K562 (cell line): ENCODE measurements around the gene KNTC1. TPM values are rescaled to one million over a fixed set of nuclear protein-coding genes. Genes with fewer than 3 reads are reported as not detected.

ENCODE experiments used
- ARID1B ChIP-seq: fragments of 450-650 bp; IDR thresholded peaks from 2 replicates; pipeline ENCODE4 v1.6.1; 2016; ENCODE audit warnings: antibody characterized with exemption, mild to moderate bottlenecking, inconsistent platforms
- ATF1 ChIP-seq, 2 experiments: fragments of 450-650 bp in 1 of 2; IDR thresholded peaks; 2 replicates each; pipeline ENCODE4 v1.6.1; 2016; ENCODE audit warnings: missing compliant biosample characterization in 1 of 2, missing genetic modification characterization in 1 of 2
- BRD4 ChIP-seq: fragments of 200-600 bp; sonication (generic); IDR thresholded peaks from 2 replicates; pipeline ENCODE4 v1.6.1; 2017; ENCODE audit warnings: inconsistent platforms
- CREB1 ChIP-seq, 2 experiments: sonication (generic) in 1 of 2; formaldehyde crosslinking in 1 of 2; IDR thresholded peaks; 2 replicates each; pipeline versions ENCODE4 v1.6.1 to v1.8.0; 2012 to 2022; ENCODE audit warnings: inconsistent platforms in 1 of 2, mild to moderate bottlenecking in 1 of 2, missing genetic modification reagents in 1 of 2, moderate library complexity in 1 of 2
- EGR1 ChIP-seq: fragments of 450-650 bp; conservative IDR thresholded peaks from 2 replicates; pipeline ENCODE4 v1.6.1; 2017; ENCODE audit warnings: mild to moderate bottlenecking
- ELF4 ChIP-seq: fragments of 450-650 bp; formaldehyde crosslinking; IDR thresholded peaks from 2 replicates; pipeline ENCODE4 v1.4.0; 2022; ENCODE audit warnings: missing genetic modification characterization
- EP300 ChIP-seq: IDR thresholded peaks from 2 replicates; pipeline ENCODE4 v1.6.1; 2012; ENCODE audit warnings: low read length, improper control_type of control experiment
- ID3 ChIP-seq, 2 experiments: fragments of 250-450 bp in 1 of 2; fragments of 450-650 bp in 1 of 2; sonication (Bioruptor Pico) in 1 of 2; IDR thresholded peaks; 2 replicates each; pipeline versions ENCODE4 v1.6.1 to v1.8.0; 2016 to 2021; ENCODE audit warnings: mild to moderate bottlenecking in 2 of 2, moderate library complexity in 2 of 2, missing compliant biosample characterization in 1 of 2, missing genetic modification characterization in 1 of 2
- IFI16 ChIP-seq: fragments of 250-450 bp; sonication (Bioruptor Pico); IDR thresholded peaks from 2 replicates; pipeline ENCODE4 v2.1.2; 2022; ENCODE audit warnings: mild to moderate bottlenecking, inconsistent platforms
- MAZ ChIP-seq, 2 experiments: fragments of 450-650 bp in 1 of 2; sonication (generic) in 1 of 2; formaldehyde crosslinking; IDR thresholded peaks in 1 of 2; conservative IDR thresholded peaks in 1 of 2; 2 replicates each; pipeline versions ENCODE4 v1.4.0 to v1.5.0; 2020; ENCODE audit warnings: mild to moderate bottlenecking in 1 of 2, missing genetic modification reagents in 1 of 2
- MEIS2 ChIP-seq: fragments of 450-650 bp; IDR thresholded peaks from 2 replicates; pipeline ENCODE4 v1.6.1; 2014; ENCODE audit warnings: mild to moderate bottlenecking; ENCODE audit not compliant: partially characterized antibody
- MLX ChIP-seq, 2 experiments: fragments of 450-650 bp in 1 of 2; sonication (generic) in 1 of 2; formaldehyde crosslinking; conservative IDR thresholded peaks; 2 replicates each; pipeline versions ENCODE4 v1.4.0 to v1.8.1; 2020 to 2022; ENCODE audit warnings: mild to moderate bottlenecking in 1 of 2, missing genetic modification reagents in 1 of 2
- NRF1 ChIP-seq, 2 experiments: fragments of 450-650 bp; IDR thresholded peaks in 1 of 2; conservative IDR thresholded peaks in 1 of 2; 2 replicates each; pipeline ENCODE4 v1.6.1; 2014; ENCODE audit warnings: mild to moderate bottlenecking in 2 of 2
- POLR2G ChIP-seq: fragments of 200-400 bp; formaldehyde crosslinking; IDR thresholded peaks from 2 replicates; pipeline ENCODE4 v1.6.1; 2017; ENCODE audit warnings: low read depth, mild to moderate bottlenecking, antibody characterized with exemption, low read length, moderate library complexity
- RBM22 ChIP-seq: fragments of 200-400 bp; formaldehyde crosslinking; IDR thresholded peaks from 2 replicates; pipeline ENCODE4 v1.6.1; 2018; ENCODE audit warnings: low read length, low read depth; ENCODE audit not compliant: poor library complexity, severe bottlenecking
- RCOR1 ChIP-seq, 2 experiments: IDR thresholded peaks; 2 replicates each; pipeline ENCODE4 v1.6.1; 2012; ENCODE audit warnings: low read depth in 2 of 2, low read length in 2 of 2, borderline replicate concordance in 1 of 2, improper control_type of control experiment in 1 of 2
- RFX7 ChIP-seq: fragments of 250-450 bp; sonication (Bioruptor Pico); IDR thresholded peaks from 2 replicates; pipeline ENCODE4 v1.5.1; 2021; ENCODE audit warnings: mild to moderate bottlenecking
- SIN3B ChIP-seq: fragments of 450-650 bp; IDR thresholded peaks from 2 replicates; pipeline ENCODE4 v1.6.1; 2017; ENCODE audit warnings: low read depth, mild to moderate bottlenecking, moderate library complexity
- TOE1 ChIP-seq, 2 experiments: fragments of 450-650 bp in 1 of 2; sonication (generic) in 1 of 2; formaldehyde crosslinking in 1 of 2; IDR thresholded peaks; 2 replicates each; pipeline versions ENCODE4 v1.7.1 to v1.8.0; 2016 to 2022; ENCODE audit warnings: borderline replicate concordance in 2 of 2, mild to moderate bottlenecking in 2 of 2, antibody characterized with exemption in 1 of 2, inconsistent platforms in 1 of 2, low read depth in 1 of 2, missing genetic modification reagents in 1 of 2, moderate library complexity in 1 of 2
- ZBTB17 ChIP-seq: fragments of 450-650 bp; formaldehyde crosslinking; IDR thresholded peaks from 2 replicates; pipeline ENCODE4 v1.4.0; 2020; ENCODE audit warnings: mild to moderate bottlenecking
- ZBTB8A ChIP-seq: fragments of 450-650 bp; IDR thresholded peaks from 2 replicates; pipeline ENCODE4 v1.6.1; 2018; ENCODE audit warnings: mild to moderate bottlenecking, moderate library complexity; ENCODE audit not compliant: partially characterized antibody
- ZNF274 ChIP-seq: IDR thresholded peaks from 2 replicates; pipeline ENCODE4 v1.6.1; 2011; ENCODE audit warnings: low read depth, mild to moderate bottlenecking, low read length, moderate library complexity, borderline replicate concordance
- polyA plus RNA-seq, 8 experiments: library from polyadenylated mRNA; depleted of rRNA in 4 of 8; stranded (reverse) in 5 of 8; unstranded in 3 of 8; fragments of >200 nt; fragmentation: Nextera tagmentation in 2 of 8; fragmentation: Illumina TruSeq in 1 of 8; extraction: Ambion mirVana in 2 of 8; extraction: Trizol in 1 of 8; gene quantifications; 2 replicates each; pipeline versions ENCODE4 v1.2.1 to v1.2.3, GENCODE V29; 2011 to 2014; ENCODE audit warnings: inconsistent platforms in 1 of 8, missing spikeins in 1 of 8
- total RNA-seq, 7 experiments: library from RNA; depleted of rRNA in 6 of 7; stranded (reverse); fragments of >200 nt in 6 of 7; fragmentation: Illumina TruSeq in 2 of 7; extraction: Trizol in 2 of 7; gene quantifications; 2 replicates each; pipeline versions ENCODE4 v1.2.1 to v1.2.3, GENCODE V29; 2011 to 2021; ENCODE audit warnings: low replicate concordance in 1 of 7
- TF ChIP-seq, protein P1 (sequence below): IDR thresholded peaks from 2 replicates; pipeline ENCODE4 v1.6.1; 2011; ENCODE audit not compliant: insufficient read length; ENCODE audit errors: extremely low read depth

KNTC1 gene
- total and polyA plus RNA-seq, 9 of the 15 experiments (the other 6 are each of a cell fraction or from before 2014, with no cell fraction given) = 38.9 to 135 (median 99.6) TPM

- TF ChIP-seq, protein P1, sequence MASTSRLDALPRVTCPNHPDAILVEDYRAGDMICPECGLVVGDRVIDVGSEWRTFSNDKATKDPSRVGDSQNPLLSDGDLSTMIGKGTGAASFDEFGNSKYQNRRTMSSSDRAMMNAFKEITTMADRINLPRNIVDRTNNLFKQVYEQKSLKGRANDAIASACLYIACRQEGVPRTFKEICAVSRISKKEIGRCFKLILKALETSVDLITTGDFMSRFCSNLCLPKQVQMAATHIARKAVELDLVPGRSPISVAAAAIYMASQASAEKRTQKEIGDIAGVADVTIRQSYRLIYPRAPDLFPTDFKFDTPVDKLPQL = peak; percentile 57
- TF ChIP-seq ARID1B (no peak), ID3 (CRISPR knock-in tag; IDR thresholded peaks at IDR 0.05) (0 out of 2 replicates have a peak, but pooled peaks have one; percentile 36), ID3 (tag; IDR thresholded peaks at IDR 0.05) (no peak), SIN3B (peak; percentile 96), TOE1 (IDR thresholded peaks at IDR 0.05; ENCODE audit: borderline replicate concordance) (peak; percentile 71), TOE1 (CRISPR knock-in tag; IDR thresholded peaks at IDR 0.05; ENCODE audit: borderline replicate concordance, low read depth) (0 out of 2 replicates have a peak, but pooled peaks have one; percentile 55), RBM22 (no peak), ELF4 (peak; percentile 64; the same call in 1 of the 2 replicates), RFX7 (0 out of 2 replicates have a peak, but pooled peaks have one; percentile 34), BRD4 (peak; percentile 99), MEIS2 (no peak), MAZ (CRISPR knock-in tag; conservative IDR thresholded peaks at IDR 0.05 in 1 of 2, IDR thresholded peaks at IDR 0.05 in 1 of 2) (peak; percentile 71 to 91), CREB1 (IDR thresholded peaks at IDR 0.05) (no peak), CREB1 (CRISPR knock-in tag; IDR thresholded peaks at IDR 0.05) (peak; percentile 61; the same call in 1 of the 2 replicates), EP300 (peak; percentile 34), ZNF274 (no peak), NRF1 (conservative IDR thresholded peaks at IDR 0.05 in 1 of 2, IDR thresholded peaks at IDR 0.05 in 1 of 2) (peak; percentile 88 to 90), ZBTB17 (CRISPR knock-in tag) (peak; percentile 52; the same call in 1 of the 2 replicates), IFI16 (CRISPR knock-in tag) (no peak), RCOR1 (IDR thresholded peaks at IDR 0.05; ENCODE audit: borderline replicate concordance in 1 of 2, low read depth in 2 of 2, low read length in 2 of 2) (peak in 1 of 2 experiments; percentile 50; a peak in 2 of 4 replicates), ZBTB8A (peak; percentile 15), MLX (CRISPR knock-in tag; conservative IDR thresholded peaks at IDR 0.05) (no peak), POLR2G (peak; percentile 98), ATF1 (CRISPR knock-in tag; IDR thresholded peaks at IDR 0.05) (no peak), ATF1 (tag; IDR thresholded peaks at IDR 0.05) (peak; percentile 34; the same call in 1 of the 2 replicates), EGR1 (peak; percentile 95)
Measured at GRCh38 chr12:122526683-122527477, at the start of gene KNTC1, which contains the start of gene RSRC2 (continued).
